VCaP (cell line): ENCODE measurements around the gene S100A9.

ENCODE experiments used
- H3K27ac ChIP-seq: fragments of 450-650 bp; 2 replicates; pipeline ENCODE4 v1.5.1; 2017
- CTCF ChIP-seq: fragments of 450-650 bp; conservative IDR thresholded peaks from 2 replicates; pipeline ENCODE4 v1.5.1; 2017; ENCODE audit warnings: mild to moderate bottlenecking, moderate library complexity

S100A9 gene

DNA sequence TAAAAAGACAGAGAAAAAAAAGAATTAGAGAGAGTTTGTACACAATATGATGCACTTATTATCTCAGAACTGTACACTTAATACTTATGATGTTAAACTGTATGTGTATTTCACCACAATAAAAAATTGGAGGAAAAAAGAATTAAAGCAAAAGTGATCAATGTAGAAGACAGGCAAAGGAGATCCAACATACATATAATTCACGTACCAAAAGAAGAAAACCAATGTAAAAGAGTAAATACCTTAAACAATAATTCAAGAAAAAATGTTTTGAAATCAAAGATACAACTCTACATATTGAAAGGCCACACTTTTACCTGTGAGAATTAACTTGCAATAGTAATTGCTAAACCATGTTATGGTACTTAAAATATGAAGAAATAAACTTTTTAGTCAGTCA, 35.1 kb upstream of the S100A9 start:
- TF ChIP-seq CTCF: no peak
- no peak overlapping the region for H3K27ac ChIP-seq

- no peak for TF ChIP-seq CTCF
- H3K27ac ChIP-seq: no peak overlapping the region
Observed at GRCh38 chr1:153324912-153325311, 32.7 kb upstream of the S100A9 start.

DNA sequence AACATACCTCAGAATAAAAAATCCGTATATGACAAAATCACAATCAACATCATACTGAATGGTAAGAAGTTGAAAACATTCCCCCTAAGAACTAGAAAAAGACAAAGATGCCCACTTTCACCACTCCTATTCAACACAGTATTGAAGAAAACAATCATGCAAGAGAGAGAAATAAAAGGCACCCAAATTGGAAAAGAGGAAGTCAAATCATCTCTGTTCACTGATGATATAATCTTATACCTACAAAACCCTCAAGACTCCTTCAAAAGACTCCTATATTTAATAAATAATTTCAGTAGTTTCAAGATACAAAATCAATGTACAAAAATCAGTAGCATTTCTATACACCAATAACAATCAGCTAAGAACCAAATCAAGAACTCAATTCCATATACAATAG, 23.8 kb upstream of the S100A9 start:
- H3K27ac ChIP-seq: no peak overlapping the region
- no peak for TF ChIP-seq CTCF

DNA sequence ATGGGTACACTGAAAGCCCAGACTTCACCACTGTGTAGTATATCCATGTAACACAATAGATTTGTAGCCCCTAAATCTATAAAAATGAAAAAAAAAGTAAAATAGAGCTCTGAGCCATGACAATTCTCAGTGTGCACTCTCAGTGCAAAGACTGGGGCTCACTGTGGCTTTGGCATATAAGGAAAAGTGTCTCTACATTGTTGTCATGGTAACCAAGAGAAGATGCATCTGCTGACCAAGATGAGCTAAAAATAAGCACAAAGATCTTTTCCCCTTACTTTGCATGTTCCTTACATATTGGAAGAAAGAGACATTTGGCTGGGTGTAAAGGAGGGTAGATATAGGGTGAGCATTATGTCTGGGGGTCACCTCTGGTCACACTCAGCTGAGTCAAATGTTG, 21.0 kb upstream of the S100A9 start:
- no peak for TF ChIP-seq CTCF
- H3K27ac ChIP-seq: no peak overlapping the region

DNA sequence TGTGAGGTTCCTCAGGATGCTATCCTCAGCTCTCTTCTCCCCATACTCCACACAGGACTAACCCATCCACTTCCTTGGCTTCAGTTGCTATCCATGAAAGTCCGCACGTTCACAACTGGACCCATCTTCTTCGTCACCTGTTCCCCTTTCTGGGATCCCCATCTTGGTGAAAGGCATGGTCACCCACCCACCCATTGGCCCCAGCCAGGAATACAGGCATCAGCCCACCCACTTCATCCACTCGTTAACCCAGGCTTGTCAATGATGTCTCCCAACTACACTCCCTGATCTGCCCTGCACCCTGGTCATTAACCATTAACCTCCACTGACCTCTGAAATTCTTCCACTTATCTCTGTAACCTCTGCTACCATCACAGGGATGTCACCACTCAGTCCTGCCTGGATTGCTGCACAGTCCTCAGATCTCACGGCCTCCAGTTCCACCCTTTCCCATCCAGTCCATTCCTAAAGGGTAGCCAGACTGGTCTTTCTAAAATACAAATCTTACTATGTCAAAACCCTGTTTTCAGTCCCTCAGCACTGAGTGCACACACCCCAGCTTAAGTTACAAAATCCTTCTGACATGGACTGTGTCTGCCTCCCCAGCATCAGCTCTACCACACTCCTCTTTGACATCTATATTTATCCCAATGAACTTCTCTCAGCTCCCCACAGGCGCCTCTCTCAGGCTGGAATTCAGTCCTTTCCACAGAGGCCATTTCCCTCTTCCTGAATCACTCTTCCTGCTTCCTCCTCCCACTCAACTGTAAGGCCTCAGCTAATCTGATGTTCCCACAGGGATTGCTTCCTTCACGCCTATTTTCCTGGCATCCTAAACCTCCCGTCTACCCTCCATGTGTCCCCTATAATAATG, 19.4 kb upstream of the S100A9 start:
- no peak for TF ChIP-seq CTCF
- H3K27ac ChIP-seq: no peak overlapping the region

- H3K27ac ChIP-seq: no peak overlapping the region
- no peak for TF ChIP-seq CTCF
Observed at GRCh38 chr1:153339802-153340201, 17.9 kb upstream of the S100A9 start.

- H3K27ac ChIP-seq: no peak overlapping the region
- no peak for TF ChIP-seq CTCF
Observed at GRCh38 chr1:153340356-153340755, 17.3 kb upstream of the S100A9 start.
